Sigmoid colon (tissue), 4 donors: ENCODE data around the gene SUPT5H.

Source experiments
- CTCF ChIP-seq, 4 experiments: fragments of 450-650 bp in 3 of 4; fragments of 200-600 bp in 1 of 4; IDR thresholded peaks; one replicate each; pipeline ENCODE4 v1.5.1; 2016 to 2019; ENCODE audit warnings: antibody characterized with exemption in 4 of 4, mild to moderate bottlenecking in 3 of 4, moderate library complexity in 2 of 4
- POLR2AphosphoS5 ChIP-seq, 4 donors: sonication (generic); formaldehyde crosslinking; IDR thresholded peaks; one replicate each; pipeline ENCODE4 v1.6.1; 2017; ENCODE audit warnings: antibody characterized with exemption in 4 of 4

GRCh38 chr19:39411832-39412099 is 33.6 kb upstream of the SUPT5H start:
- TF ChIP-seq CTCF (IDR thresholded peaks at IDR 0.05) (peak in 3 of 4 experiments; percentile 81 to 99 (median 94)), POLR2AphosphoS5 (IDR thresholded peaks at IDR 0.05) (peak in 1 of 4 donors; percentile 49)
